Activated naive CD4-positive, alpha-beta T cell treated with anti-CD3 and anti-CD28 coated beads, Interleukin-2, amount 10 ng/mL, durations not matched to agents 7 days and 5 days (primary cell): ENCODE measurements around the gene TNFRSF21.
A peak's percentile ranks its signal among the peaks of the same experiment; 100 is the strongest.

Source experiments
- CTCF ChIA-PET: fragments of 350-600 bp; sonication (Branson Sonifier 250); formaldehyde crosslinking; loops from one replicate; lab custom pipeline; 2021; ENCODE audit warnings: antibody characterized with exemption; lab: Charles Lee
- DNase-seq: peaks from one replicate; pipeline ENCODE4 v3.0.0-alpha.2; 2020
- H3K27ac Mint-ChIP-seq: one replicate; pipeline ENCODE4 v1.8.0; 2021; ENCODE audit warnings: mild to moderate bottlenecking, moderate library complexity, mixed read lengths
- H3K27me3 Mint-ChIP-seq: one replicate; pipeline ENCODE4 v1.8.0; 2021; ENCODE audit warnings: mild to moderate bottlenecking, mixed read lengths
- H3K36me3 Mint-ChIP-seq: one replicate; pipeline ENCODE4 v1.8.0; 2021; ENCODE audit warnings: mixed read lengths
- H3K4me1 Mint-ChIP-seq: one replicate; pipeline ENCODE4 v1.8.0; 2021; ENCODE audit warnings: mixed read lengths
- H3K4me3 Mint-ChIP-seq: one replicate; pipeline ENCODE4 v1.8.0; 2021; ENCODE audit warnings: mild to moderate bottlenecking, moderate library complexity, mixed read lengths
- H3K9me3 Mint-ChIP-seq: one replicate; pipeline ENCODE4 v1.8.0; 2021; ENCODE audit warnings: mixed read lengths

The TNFRSF21 gene, protein sequence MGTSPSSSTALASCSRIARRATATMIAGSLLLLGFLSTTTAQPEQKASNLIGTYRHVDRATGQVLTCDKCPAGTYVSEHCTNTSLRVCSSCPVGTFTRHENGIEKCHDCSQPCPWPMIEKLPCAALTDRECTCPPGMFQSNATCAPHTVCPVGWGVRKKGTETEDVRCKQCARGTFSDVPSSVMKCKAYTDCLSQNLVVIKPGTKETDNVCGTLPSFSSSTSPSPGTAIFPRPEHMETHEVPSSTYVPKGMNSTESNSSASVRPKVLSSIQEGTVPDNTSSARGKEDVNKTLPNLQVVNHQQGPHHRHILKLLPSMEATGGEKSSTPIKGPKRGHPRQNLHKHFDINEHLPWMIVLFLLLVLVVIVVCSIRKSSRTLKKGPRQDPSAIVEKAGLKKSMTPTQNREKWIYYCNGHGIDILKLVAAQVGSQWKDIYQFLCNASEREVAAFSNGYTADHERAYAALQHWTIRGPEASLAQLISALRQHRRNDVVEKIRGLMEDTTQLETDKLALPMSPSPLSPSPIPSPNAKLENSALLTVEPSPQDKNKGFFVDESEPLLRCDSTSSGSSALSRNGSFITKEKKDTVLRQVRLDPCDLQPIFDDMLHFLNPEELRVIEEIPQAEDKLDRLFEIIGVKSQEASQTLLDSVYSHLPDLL

DNA sequence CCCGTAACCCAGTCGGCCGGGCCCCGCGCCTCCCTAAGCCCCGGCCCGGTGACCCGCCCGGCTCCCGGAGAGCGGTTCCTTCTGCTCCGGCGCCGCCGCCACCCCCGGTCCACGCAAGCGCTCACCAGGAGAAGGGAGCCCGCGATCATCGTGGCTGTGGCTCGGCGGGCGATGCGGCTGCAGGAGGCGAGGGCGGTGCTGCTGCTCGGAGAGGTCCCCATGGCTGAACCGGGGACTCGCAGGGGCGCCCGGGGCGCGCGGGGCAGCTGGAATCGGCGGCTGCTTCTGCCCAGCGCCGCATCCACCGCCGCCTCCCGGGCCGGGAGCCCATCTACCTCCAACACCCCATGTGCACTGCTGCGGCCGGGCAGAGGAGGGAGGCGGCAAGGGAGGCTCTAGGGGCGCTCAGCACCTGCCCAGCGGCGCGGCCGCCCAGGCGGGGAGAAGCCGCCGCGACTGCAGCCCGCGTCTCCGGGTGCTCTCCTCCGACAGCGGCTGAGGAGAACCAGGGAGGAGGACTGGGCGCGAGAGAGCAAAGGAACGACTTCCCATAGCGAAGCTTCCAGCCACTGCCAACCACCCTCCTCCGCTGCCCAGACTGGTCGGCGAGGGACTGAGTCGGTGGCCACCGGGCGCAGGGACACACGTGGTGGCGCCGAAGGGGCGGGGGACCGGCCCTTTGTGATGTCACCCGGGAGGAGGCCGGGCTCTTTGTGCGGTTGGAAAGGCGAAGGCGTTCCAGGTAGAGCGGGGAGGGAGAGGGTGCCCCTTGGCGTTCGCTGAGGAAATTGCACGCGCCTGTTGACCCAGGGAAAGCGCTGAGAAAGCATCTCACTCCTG lies at the start of gene TNFRSF21:
TSS of gene TNFRSF21 (minus strand) at position 615 of the 840 bp plus-strand sequence. CDS start at position 221, 394 bp downstream.
- Mint-ChIP-seq H3K36me3 (no peaks in the 10 kb centered on the region), H3K27ac (no peak within 1 kb of the TSS), H3K27me3 (peaks cover 53% of the 10 kb centered on the region), H3K9me3 (no peaks in the 10 kb centered on the region), H3K4me1 (peaks cover 11% of the 10 kb centered on the region), H3K4me3 (peak within 1 kb of the TSS; percentile 67)
- DNase-seq: peak; percentile 87
- CTCF ChIA-PET: interaction anchor here (0.9 to 4.4 kb wide), 3 partner anchors 9 to 213 kb away, joined by 3 to 57 read pairs (median 4); no protein-coding TSS in a partner anchor

DNA sequence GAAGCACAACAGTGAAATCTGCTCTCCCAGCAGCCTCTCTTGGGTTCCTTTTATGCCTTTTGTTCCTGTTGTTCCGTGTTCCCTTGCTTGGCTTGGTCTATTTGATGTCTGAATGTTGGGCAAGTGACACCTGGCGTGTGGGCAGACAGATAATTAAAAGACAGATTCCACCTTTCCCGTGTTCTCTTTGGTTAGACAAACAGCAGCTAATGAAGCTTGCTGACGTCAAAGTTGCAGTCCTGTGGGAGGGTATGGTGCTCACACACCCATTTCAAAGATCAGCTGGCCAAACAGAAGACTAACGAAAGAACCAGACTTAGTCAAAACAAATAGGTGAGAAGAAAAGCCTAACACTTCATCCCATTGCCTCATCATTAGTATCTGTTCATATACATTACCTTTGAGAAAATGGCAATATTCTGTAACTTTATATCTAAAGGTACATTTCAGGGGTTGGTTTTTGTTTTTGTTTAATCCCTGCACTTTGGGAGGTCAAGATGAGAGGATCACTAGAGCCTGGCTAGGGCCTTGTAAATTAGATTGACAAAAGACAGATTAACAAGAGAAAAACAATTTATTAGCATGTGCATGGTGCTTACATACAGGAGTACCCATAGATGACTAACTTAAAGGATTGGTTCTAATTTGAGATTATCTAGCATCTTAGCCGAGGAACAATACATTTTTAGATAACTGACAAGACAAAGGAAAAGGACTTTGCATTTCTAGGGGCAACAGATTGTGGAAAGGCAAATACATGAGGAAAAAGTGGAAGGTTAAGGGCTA lies 48.9 kb upstream of the TNFRSF21 start:
- Mint-ChIP-seq H3K4me3 (no peak overlapping the region), H3K9me3 (no peaks in the 10 kb centered on the region), H3K36me3 (no peaks in the 10 kb centered on the region), H3K27me3 (peaks cover 10% of the 10 kb centered on the region), H3K27ac (no peak overlapping the region), H3K4me1 (no peaks in the 10 kb centered on the region)
- CTCF ChIA-PET: no interaction called here
- DNase-seq: no peak

GRCh38 chr6:47357827-47358226 lies 48.1 kb upstream of the TNFRSF21 start:
- peaks cover 7% of the 10 kb centered on the region for H3K27me3 Mint-ChIP-seq
- H3K36me3 Mint-ChIP-seq: no peaks in the 10 kb centered on the region
- no peaks in the 10 kb centered on the region for H3K4me1 Mint-ChIP-seq
- no peak for DNase-seq
- CTCF ChIA-PET: no interaction called here
- H3K27ac Mint-ChIP-seq: no peak overlapping the region
- H3K4me3 Mint-ChIP-seq: no peak overlapping the region
- H3K9me3 Mint-ChIP-seq: no peaks in the 10 kb centered on the region

DNA sequence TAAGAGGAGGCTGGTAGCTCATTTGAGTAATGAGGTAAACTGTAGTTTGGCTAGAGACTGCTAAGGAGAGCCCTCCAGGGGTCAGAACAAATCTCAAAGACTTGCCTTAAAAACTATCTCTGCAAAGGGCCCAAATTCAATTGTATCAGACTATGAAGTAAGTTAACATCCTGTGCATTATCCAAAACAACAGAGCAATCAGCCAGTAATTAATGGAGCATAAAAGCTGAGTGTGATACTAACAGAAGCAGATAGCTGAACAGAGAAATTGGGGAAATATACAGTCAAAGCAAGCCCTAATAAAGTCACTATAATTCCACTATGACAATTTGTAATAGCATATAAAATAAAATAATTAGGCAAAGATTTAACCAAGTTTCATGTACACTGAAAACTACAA lies 45.8 kb upstream of the TNFRSF21 start:
- CTCF ChIA-PET: no interaction called here
- no peaks in the 10 kb centered on the region for H3K4me1 Mint-ChIP-seq

GRCh38 chr6:47353871-47354270 lies 44.2 kb upstream of the TNFRSF21 start:
- Mint-ChIP-seq H3K27ac (no peak overlapping the region), H3K4me1 (no peaks in the 10 kb centered on the region), H3K4me3 (no peak overlapping the region), H3K36me3 (no peaks in the 10 kb centered on the region), H3K9me3 (no peaks in the 10 kb centered on the region), H3K27me3 (peaks cover 10% of the 10 kb centered on the region)
- DNase-seq: no peak
- CTCF ChIA-PET: no interaction called here

More for the DNA sequence above, 45.8 kb upstream of the TNFRSF21 start:
- Mint-ChIP-seq H3K27ac (no peak overlapping the region), H3K36me3 (no peaks in the 10 kb centered on the region), H3K4me3 (no peak overlapping the region), H3K27me3 (peaks cover 10% of the 10 kb centered on the region), H3K9me3 (no peaks in the 10 kb centered on the region)
- no peak for DNase-seq

GRCh38 chr6:47352966-47353365 lies 43.3 kb upstream of the TNFRSF21 start:
- Mint-ChIP-seq H3K4me3 (no peak overlapping the region), H3K36me3 (no peaks in the 10 kb centered on the region), H3K27ac (no peak overlapping the region), H3K4me1 (no peaks in the 10 kb centered on the region), H3K9me3 (no peaks in the 10 kb centered on the region), H3K27me3 (peaks cover 10% of the 10 kb centered on the region)
- CTCF ChIA-PET: no interaction called here
- no peak for DNase-seq

DNA sequence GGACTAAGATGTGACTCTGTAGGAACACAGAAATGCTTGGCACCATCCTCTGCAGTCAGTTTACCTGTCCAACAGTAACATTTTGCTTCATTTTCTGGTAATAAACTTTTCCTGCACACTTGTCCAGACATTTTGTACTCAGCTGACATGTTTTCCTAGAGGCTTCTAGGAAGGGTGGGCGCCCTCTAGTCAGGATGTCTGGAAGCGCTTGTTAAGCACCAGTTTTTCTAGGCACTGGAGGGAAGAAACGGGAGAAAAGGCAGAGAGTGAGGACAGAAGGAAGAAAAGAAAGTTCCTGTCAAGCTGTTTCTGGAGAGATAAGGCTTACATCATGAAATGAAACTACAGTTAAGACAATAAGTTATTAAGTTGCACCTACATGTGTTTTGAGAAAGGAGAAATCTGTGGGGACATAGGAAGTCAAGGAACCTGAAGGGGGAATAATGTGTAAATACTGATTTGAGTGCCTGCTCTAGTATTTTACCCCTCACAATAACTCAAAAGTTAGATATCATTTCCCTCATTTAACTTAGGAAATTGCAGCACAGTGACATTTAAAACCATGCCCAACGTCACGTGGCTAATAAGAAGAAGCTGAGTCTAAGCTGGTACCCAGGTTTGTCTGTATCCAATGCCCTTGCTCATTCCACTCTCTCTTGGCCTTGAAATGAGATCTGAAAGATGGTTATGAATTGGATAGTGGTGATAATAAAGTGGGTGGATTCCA lies 42.7 kb upstream of the TNFRSF21 start:
- H3K4me3 Mint-ChIP-seq: no peak overlapping the region
- H3K9me3 Mint-ChIP-seq: no peaks in the 10 kb centered on the region
- peaks cover 10% of the 10 kb centered on the region for H3K27me3 Mint-ChIP-seq
- H3K27ac Mint-ChIP-seq: no peak overlapping the region
- H3K36me3 Mint-ChIP-seq: no peaks in the 10 kb centered on the region
- no peak for DNase-seq
- H3K4me1 Mint-ChIP-seq: no peaks in the 10 kb centered on the region
- CTCF ChIA-PET: no interaction called here

- DNase-seq: no peak
- Mint-ChIP-seq H3K4me1 (no peaks in the 10 kb centered on the region), H3K27ac (no peak overlapping the region), H3K4me3 (no peak overlapping the region), H3K9me3 (no peaks in the 10 kb centered on the region), H3K36me3 (no peaks in the 10 kb centered on the region), H3K27me3 (peaks cover 10% of the 10 kb centered on the region)
- CTCF ChIA-PET: no interaction called here
Observed at GRCh38 chr6:47351621-47352020, 41.9 kb upstream of the TNFRSF21 start.

- Mint-ChIP-seq H3K4me3 (no peak overlapping the region), H3K4me1 (no peaks in the 10 kb centered on the region), H3K27me3 (peaks cover 6% of the 10 kb centered on the region), H3K9me3 (no peaks in the 10 kb centered on the region), H3K27ac (no peak overlapping the region), H3K36me3 (no peaks in the 10 kb centered on the region)
- DNase-seq: no peak
- CTCF ChIA-PET: no interaction called here
Observed at GRCh38 chr6:47349931-47350330, 40.2 kb upstream of the TNFRSF21 start.

GRCh38 chr6:47348316-47348863 lies 38.7 kb upstream of the TNFRSF21 start:
- CTCF ChIA-PET: no interaction called here
- no peak overlapping the region for H3K27ac Mint-ChIP-seq
- no peak overlapping the region for H3K4me3 Mint-ChIP-seq
- no peaks in the 10 kb centered on the region for H3K4me1 Mint-ChIP-seq
- H3K9me3 Mint-ChIP-seq: no peaks in the 10 kb centered on the region
- DNase-seq: no peak
- no peaks in the 10 kb centered on the region for H3K36me3 Mint-ChIP-seq
- H3K27me3 Mint-ChIP-seq: peaks cover 3% of the 10 kb centered on the region

GRCh38 chr6:47345761-47346160 lies 36.1 kb upstream of the TNFRSF21 start:
- no peak overlapping the region for H3K4me3 Mint-ChIP-seq
- H3K27ac Mint-ChIP-seq: no peak overlapping the region
- H3K36me3 Mint-ChIP-seq: no peaks in the 10 kb centered on the region
- no peaks in the 10 kb centered on the region for H3K27me3 Mint-ChIP-seq
- H3K4me1 Mint-ChIP-seq: no peaks in the 10 kb centered on the region
- no peaks in the 10 kb centered on the region for H3K9me3 Mint-ChIP-seq
- CTCF ChIA-PET: no interaction called here
- DNase-seq: no peak

DNA sequence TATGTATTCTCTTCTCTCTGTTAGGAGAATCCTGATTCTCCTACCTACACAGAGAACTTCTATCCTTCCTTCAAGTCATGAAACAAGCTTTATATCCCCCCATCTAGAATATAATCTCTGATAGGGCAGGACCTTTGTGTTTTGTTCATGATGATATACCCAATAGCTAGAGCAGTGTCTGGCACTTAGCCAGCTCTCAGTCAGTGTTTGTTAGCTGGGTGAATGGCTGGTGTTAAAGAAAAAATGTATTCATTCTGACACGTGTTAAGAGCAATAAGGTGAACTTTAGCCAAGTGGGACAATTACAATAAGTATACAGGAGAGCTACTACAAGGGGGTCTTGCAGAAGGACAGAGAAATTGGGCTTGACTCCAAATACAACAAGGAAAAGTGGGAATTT lies 34.3 kb upstream of the TNFRSF21 start:
- peaks cover 4% of the 10 kb centered on the region for H3K27me3 Mint-ChIP-seq
- H3K4me1 Mint-ChIP-seq: no peaks in the 10 kb centered on the region
- H3K4me3 Mint-ChIP-seq: no peak overlapping the region
- no peaks in the 10 kb centered on the region for H3K9me3 Mint-ChIP-seq
- no peak overlapping the region for H3K27ac Mint-ChIP-seq
- no peaks in the 10 kb centered on the region for H3K36me3 Mint-ChIP-seq
- no peak for DNase-seq
- CTCF ChIA-PET: no interaction called here

DNA sequence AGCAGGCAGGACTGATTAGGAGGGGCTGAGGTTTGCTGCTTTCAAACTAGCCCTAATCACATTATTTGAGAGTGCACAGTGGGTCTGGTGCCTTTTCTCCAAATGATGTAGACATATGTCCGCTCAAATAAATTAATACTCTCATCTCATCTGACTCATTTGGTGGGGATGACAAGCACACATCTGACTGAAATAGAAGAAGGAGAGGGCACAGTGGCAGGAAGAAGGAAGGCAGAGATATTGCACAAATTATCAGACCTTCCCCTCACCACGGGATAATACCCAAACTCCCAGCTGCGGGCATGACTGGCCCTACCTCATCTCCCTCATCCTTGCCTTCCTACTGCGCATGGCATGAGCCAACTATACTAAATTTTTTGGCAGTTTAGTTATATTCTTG lies 33.9 kb upstream of the TNFRSF21 start:
- H3K36me3 Mint-ChIP-seq: no peaks in the 10 kb centered on the region
- peaks cover 4% of the 10 kb centered on the region for H3K27me3 Mint-ChIP-seq
- CTCF ChIA-PET: no interaction called here
- no peak overlapping the region for H3K4me3 Mint-ChIP-seq
- no peaks in the 10 kb centered on the region for H3K4me1 Mint-ChIP-seq
- no peak overlapping the region for H3K27ac Mint-ChIP-seq
- no peaks in the 10 kb centered on the region for H3K9me3 Mint-ChIP-seq
- DNase-seq: no peak
